ENCODE data around the gene FBXL13.

Gene FBXL13

DNA sequence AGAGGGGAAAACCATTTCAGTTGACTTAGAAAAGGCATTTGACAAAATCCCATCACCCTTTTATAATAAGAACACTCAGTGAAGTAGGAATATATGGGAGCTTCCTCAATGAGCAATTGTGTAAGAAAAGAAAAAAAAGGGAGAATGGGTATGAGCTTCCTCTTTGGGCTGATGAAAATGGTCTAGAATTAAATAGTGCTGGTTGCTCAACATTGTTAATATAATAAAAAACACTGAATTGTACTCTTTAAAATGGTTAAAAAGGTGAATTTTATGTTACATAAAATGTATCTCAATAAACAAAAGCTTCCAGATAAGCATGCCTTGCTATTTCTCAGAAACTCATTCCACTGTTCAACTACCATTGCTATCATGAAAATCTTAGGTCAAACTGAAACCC is 121.2 kb downstream of the FBXL13 start:
- in situ Hi-C loops (cut with MboI; ENCODE audit: low sequenced_read_pairs, unreplicated experiment), result no loop called here
- DNase-seq (ENCODE audit: low spot score), result no peak
- TF ChIP-seq, protein P1, sequence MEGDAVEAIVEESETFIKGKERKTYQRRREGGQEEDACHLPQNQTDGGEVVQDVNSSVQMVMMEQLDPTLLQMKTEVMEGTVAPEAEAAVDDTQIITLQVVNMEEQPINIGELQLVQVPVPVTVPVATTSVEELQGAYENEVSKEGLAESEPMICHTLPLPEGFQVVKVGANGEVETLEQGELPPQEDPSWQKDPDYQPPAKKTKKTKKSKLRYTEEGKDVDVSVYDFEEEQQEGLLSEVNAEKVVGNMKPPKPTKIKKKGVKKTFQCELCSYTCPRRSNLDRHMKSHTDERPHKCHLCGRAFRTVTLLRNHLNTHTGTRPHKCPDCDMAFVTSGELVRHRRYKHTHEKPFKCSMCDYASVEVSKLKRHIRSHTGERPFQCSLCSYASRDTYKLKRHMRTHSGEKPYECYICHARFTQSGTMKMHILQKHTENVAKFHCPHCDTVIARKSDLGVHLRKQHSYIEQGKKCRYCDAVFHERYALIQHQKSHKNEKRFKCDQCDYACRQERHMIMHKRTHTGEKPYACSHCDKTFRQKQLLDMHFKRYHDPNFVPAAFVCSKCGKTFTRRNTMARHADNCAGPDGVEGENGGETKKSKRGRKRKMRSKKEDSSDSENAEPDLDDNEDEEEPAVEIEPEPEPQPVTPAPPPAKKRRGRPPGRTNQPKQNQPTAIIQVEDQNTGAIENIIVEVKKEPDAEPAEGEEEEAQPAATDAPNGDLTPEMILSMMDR (IDR thresholded peaks at IDR 0.05; ENCODE audit: borderline replicate concordance, control extremely low read depth, extremely low read depth, insufficient read depth, missing control alignments), result no peak

DNA sequence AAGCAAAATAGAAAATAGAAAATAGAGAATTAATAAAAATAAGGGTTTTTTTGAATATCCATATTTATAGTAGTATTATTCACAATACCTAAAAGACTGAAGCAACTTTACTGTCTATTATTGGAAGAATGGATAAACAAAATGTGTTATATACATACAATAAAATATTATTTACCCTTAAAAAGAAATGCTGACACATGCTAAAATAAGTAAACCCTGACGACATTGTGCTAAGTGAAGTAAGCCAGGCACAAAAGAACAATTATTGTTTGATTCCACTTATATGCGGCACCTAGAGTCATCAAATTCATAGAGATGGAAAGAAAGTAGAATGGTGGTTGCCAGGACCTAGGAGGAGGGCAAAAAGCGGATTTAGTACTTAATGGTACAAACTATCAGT is 122.8 kb downstream of the FBXL13 start:
- TF ChIP-seq, protein P1 (IDR thresholded peaks at IDR 0.05; ENCODE audit: borderline replicate concordance, control extremely low read depth, extremely low read depth, insufficient read depth, missing control alignments), result no peak
- in situ Hi-C loops (cut with MboI; ENCODE audit: low sequenced_read_pairs, unreplicated experiment), result no loop called here
- no peak for DNase-seq (ENCODE audit: low spot score)

DNA sequence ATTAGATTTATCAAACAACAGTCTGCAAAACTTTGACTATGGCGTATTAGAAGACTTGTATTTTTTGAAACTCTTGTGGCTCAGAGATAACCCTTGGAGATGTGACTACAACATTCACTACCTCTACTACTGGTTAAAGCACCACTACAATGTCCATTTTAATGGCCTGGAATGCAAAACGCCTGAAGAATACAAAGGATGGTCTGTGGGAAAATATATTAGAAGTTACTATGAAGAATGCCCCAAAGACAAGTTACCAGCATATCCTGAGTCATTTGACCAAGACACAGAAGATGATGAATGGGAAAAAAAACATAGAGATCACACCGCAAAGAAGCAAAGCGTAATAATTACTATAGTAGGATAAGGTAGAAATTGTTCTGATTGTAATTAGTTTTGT is 130.4 kb downstream of the FBXL13 start:
- no peak for DNase-seq (ENCODE audit: low spot score)
- TF ChIP-seq, protein P1 (IDR thresholded peaks at IDR 0.05; ENCODE audit: borderline replicate concordance, control extremely low read depth, extremely low read depth, insufficient read depth, missing control alignments), result no peak
- in situ Hi-C loops (cut with MboI; ENCODE audit: low sequenced_read_pairs, unreplicated experiment), result no loop called here

DNA sequence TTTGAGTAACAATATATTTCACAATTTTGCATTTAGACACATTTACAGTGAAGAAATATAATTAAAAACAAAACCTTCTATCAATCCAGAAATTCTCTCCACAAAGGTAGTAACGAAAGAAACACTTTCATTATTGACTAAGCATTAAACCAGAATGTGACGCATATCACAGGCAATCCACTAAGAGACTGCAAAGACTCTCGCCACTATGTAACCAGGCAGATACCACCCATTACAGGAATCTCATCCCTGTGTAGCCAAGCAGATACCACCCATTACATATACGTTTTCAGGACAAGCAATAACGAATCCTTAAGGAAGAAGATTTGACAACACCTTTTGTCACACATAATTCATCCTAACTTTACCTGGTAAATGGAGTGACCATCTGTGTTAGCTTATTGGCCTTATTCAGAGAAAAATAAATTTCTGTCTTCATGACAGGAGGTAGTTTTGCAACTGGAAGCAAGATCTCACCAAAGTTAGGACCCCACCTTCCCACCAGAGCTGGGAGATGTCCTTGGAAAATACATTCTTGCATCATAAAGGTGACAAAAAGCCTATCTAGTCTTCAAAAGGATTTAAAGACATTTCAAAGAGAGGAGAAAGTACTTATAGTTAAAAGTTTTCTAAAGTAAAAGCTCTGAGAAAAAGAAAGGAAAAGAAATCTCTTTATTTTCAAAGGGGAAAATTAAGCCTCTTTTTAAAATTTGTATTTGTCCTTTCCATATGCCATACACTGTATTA is 131.0 kb downstream of the FBXL13 start:
- in situ Hi-C loops (cut with MboI; ENCODE audit: low sequenced_read_pairs, unreplicated experiment), result no loop called here
- TF ChIP-seq, protein P1 (IDR thresholded peaks at IDR 0.05; ENCODE audit: borderline replicate concordance, control extremely low read depth, extremely low read depth, insufficient read depth, missing control alignments), result no peak
- no peak for DNase-seq (ENCODE audit: low spot score)

DNA sequence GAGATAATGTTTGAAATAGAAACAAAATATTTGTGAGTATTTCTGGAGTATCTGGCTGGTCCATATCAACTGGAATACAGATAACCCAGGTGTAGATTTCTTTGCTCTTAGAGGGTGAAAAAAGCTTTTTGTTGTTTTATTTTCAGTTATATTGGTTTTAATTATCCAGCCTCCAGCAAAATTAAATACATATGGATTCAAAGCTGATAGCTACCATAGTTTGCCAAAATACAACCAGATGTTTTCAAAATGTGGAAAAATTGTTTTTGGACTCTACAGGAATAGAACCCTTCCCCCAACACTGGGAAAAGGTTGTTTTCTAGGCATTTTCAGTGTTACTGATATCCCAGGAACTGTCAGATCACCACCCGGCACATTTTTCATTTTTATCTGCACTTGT is 131.7 kb downstream of the FBXL13 start:
- in situ Hi-C loops (cut with MboI; ENCODE audit: low sequenced_read_pairs, unreplicated experiment), result no loop called here
- TF ChIP-seq, protein P1 (IDR thresholded peaks at IDR 0.05; ENCODE audit: borderline replicate concordance, control extremely low read depth, extremely low read depth, insufficient read depth, missing control alignments), result no peak
- no peak for DNase-seq (ENCODE audit: low spot score)

DNA sequence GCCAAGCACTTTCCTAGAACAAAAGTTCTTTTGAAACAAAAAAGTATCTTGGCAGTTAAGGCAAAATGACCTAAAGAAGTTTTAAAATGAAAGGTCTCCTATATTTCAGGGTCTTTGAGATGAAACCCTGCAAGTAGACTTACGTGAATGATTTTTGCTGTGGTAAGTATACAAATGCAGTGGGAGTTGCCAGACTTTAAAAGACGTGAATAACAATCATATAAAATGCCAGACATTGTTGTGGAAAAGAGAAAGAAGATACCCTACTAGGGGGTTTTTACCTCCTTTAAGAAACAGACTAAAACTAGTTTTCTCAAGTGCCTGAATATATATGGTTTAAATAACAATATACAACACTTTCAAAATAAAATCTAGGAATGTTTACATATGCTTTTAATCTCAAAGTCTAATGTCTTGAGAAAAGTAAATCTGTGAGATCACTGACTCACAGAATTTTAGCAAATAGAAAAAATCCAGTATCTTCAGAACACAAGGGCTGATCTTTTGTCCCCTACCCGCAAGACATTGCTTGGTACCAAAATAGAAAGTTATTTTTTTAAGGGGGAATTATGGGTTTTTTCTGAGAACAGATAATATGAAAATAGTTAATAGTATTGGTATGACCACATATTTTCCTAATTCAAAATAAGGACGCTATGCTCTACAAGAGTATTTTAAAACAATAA is 132.3 kb downstream of the FBXL13 start:
- DNase-seq (ENCODE audit: low spot score), result no peak
- TF ChIP-seq, protein P1 (IDR thresholded peaks at IDR 0.05; ENCODE audit: borderline replicate concordance, control extremely low read depth, extremely low read depth, insufficient read depth, missing control alignments), result no peak
- in situ Hi-C loops (cut with MboI; ENCODE audit: low sequenced_read_pairs, unreplicated experiment), result no loop called here
